Ramos (cell line): ENCODE measurements around the gene IRF3.

Source experiments
- in situ Hi-C: fragments of 300-500 bp; cut with MboI; formaldehyde crosslinking; loops from one replicate; pipeline ENCODE4 v1.14.3; 2022; ENCODE audit warnings: low sequenced_read_pairs; ENCODE audit not compliant: unreplicated experiment

The IRF3 gene

DNA sequence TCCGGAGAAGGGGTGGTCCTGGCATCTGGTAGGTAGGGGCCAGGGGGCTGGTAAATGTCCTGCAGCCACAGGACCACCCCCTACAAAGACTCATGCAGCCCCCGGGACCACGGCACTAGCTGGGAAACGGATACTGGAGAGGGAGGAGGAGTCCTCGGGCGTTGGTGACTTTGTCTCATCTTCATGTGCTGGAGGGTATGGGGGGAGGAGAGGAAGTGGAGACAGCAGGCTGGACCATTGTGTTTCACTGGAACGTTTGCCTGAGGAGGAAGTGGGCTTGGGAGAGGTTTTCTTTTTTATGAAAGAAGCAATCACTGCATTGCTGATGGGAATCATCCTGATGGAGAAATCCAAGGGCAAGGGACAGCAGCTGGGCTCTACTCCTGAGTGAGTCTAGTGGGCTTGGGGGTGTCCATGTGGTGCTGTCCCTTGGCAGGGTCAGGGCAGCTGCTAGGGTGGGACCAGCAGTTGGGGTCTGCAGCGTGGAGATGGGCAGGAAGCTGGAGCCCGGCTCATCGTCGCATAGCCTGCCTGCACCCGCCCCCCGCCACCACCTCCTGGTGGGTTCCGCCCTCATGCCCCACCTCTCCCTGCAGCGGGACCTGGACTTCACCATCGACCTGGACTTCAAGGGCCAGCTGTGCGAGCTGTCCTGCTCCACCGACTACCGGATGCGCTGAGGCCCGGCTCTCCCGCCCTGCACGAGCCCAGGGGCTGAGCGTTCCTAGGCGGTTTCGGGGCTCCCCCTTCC, 22.1 kb upstream of the IRF3 start:
- in situ Hi-C loops: no loop called here

DNA sequence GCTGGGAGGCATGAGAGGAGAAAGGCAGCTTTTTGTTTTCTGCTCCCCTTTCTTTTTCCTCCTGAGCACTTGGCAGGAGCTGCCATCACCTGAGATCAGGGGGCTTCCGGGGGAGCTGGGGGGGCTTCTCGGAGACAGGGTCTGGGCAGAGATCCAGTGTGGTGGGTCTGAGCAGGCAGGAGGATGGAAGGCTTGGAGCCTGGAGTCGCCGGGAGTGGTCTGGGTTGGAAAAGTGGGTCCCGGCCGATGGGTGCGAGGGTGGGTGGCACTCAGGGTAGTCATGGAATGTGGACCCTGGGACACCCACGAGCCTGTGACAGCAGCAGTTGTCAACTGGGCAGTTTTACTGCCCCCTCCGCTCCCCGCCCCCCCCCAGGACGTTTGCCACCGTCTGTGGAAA, 21.5 kb upstream of the IRF3 start:
- in situ Hi-C loops: no loop called here

DNA sequence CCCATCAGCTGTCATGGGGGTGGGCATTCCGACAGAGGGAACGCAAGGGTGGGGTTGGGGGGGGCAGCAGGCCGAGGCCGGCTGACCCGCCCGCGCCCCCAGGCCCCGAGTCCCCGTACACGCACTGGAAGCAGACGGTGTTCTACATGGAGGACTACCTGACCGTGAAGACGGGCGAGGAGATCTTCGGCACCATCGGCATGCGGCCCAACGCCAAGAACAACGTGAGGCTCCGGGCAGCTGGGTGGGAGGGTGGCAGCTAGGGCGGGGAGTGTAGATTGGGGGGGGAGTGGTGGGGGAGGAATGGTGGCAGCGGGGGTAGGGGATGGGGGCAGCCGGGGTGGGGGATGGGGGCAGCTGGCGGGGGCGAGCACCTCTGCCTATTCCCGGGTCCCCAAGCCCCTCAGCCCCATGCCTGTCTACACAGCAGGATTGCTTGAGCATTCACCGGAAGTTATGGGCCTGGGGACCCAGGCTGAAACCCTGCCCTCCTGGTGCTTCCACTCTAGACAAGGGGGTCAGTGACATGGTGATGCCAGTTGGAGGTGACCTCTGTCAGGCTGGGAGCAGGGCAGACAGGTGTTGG, 20.9 kb upstream of the IRF3 start:
- in situ Hi-C loops: no loop called here

DNA sequence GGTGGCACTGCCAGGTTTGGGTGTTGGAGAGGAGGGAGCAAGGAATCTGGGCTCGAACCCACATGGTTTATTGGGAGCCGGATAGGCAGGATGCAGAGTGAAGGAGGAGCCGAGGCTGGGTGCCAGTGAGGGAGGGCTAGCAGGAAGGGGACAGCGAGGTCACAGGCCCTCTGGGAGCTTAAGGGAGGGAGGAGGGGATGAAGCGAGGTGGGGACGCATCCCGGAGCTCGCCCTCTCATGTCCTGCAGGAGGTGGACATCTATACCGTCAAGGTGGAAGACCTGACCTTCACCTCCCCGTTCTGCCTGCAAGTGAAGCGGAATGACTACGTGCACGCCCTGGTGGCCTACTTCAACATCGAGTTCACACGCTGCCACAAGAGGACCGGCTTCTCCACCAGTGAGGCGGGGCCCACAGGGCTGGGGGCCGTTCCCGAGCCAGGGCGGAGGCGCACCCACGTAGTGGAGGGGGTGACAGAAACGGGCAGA, 20.2 kb upstream of the IRF3 start:
- in situ Hi-C loops: no loop called here

DNA sequence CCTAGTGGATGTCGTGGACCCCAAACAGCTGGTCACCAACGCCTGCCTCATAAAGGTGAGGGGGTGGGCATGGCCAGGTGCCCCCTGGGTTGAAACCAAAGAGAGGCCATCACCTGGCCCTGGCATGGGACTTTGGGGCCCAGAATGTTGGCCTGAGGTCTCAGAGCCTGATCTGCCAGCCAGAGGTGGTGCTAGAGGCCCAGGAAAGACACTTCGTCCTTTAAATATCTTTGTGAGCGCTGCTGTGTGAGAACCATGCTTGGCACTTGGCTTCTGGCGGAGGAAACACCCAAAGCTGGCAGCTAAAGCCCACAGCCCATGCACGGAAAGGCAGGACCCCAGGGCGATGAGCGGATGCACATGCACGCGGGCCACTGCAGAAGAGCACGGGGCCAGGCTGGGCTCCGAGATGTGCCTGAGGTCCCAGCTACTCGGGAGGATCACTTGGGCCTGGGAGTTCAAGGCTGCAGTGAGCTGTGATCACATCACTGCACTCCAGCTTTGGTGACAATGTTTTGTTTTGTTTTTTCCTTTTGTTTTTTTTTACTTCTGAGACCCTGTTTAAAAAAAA, 19.4 kb upstream of the IRF3 start:
- in situ Hi-C loops: no loop called here

DNA sequence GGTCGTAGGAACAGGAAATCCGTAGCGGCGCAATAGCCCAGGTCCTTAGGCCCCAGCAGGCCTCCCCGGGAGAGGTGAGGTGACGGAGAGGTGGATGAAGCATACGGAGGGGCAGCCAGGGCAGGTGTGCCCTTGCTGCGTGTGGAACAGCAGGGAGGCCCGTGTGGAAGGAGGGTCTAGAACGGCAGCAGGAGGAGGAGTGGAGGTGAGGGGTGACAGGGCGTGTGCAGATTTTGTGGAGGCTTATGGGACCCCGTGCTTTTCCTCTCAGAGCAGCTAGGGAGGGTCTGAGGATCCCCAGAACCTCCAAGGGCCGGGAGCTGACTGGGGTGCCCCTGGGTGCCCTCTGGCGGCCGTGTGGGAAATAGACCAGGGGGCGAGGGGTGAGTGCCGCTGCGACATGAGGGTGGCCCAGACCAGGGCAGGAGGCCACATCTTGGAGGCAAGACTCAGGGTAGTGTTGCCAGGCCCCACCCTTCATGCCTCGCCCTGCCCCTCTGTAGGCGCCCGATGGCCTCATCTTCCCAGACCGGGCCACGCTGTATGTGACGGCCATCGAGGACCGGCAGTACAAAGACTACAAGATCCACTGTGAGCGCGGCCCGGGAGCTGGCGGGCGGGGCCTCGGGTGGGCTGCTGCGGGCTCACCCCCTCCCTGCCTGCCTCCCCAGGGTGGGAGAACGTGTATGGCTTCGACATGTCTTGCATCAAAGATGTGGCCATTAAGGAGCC, 18.8 kb upstream of the IRF3 start:
- in situ Hi-C loops: no loop called here

DNA sequence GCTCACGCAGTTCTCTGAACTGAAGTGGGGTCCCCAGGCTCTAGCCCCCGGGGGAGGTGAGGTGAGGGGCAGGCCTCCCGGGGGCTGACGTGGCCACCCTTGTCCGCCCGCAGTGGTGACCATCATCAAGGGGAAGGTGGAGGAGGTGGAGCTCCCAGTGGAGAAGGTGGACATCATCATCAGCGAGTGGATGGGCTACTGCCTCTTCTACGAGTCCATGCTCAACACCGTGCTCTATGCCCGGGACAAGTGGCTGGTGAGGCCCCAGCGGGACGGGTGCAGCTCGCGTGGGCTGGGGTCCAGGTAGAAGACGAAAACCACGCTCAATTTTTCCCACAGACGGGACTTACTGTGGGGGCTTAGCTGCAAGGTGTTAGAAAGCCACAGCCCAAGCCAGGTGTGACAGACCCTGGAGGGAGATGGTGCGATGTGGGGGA, 18.2 kb upstream of the IRF3 start:
- in situ Hi-C loops: no loop called here

DNA sequence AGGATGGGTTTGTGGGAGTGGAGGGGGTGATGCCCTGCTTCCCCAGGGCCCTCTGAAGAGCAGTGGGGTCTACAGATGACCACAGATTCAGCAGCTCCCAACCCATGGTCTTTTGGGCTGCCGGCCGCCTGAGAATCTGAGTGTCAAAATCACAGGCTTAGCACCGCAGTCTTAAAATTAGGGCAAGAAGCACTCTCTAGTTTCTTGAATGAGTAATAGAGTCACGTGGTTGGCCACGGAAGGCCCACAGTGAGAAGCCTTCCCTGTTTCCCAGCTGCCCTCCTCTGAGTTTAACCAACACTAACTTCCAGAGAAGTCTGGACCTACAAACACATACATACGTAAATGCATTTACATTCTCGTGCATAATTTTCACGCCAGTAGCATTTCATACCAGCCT, 16.6 kb upstream of the IRF3 start:
- in situ Hi-C loops: no loop called here

DNA sequence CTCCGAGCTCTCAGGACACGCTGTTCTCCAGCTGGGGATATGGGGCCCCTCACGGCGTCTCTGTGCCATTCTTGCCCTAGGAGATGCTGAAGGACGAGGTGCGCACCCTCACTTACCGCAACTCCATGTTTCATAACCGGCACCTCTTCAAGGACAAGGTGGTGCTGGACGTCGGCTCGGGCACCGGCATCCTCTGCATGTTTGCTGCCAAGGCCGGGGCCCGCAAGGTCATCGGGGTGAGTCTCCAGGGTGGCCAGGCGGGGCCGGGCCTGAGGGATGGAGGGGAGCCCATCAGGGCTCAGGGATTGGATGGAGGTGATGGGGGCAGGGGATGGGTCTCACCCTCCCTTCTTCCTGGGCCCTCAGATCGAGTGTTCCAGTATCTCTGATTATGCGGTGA, 16.2 kb upstream of the IRF3 start:
- in situ Hi-C loops: no loop called here

DNA sequence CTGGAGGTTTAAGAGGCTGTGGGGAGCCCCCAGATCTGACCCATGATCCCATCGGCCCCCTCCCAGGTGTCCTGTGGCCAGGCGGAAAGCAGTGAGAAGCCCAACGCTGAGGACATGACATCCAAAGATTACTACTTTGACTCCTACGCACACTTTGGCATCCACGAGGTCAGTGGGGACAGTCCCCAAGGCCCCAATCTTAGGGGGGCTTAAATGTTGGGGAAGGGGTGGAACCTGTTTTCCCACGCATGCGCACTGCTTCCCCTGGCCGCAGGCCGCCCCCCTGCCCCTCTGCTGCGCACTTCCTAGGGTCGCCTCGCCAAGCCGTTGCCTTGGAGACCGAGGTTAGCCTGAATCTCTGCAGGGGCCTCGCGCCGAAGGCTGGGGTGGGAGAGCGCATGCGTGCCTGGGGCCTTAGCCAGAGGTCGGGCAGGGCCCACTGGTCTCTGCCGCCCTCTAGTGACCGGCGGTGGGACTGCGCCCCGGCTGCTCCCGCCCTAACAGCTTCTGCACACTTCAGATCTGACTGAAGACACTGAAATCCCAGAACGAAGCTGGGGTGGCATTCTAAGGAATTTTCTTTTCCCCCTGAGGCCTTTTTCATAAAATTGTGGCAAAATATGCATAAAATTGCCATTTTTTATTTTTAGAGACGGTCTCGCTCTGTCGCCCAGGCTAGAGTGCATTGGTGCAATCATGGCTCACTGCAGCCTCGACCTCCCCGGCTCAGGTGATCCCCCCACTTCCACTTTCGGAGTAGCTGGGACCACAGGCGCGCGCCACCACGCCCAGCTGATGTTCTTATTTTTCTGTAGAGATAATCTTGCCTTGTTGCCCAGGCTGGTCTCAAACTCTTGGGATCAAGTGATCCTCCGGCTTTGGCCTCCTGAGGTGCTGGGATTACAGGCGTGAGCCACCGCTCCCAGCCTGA, 15.0 kb upstream of the IRF3 start:
- in situ Hi-C loops: no loop called here

DNA sequence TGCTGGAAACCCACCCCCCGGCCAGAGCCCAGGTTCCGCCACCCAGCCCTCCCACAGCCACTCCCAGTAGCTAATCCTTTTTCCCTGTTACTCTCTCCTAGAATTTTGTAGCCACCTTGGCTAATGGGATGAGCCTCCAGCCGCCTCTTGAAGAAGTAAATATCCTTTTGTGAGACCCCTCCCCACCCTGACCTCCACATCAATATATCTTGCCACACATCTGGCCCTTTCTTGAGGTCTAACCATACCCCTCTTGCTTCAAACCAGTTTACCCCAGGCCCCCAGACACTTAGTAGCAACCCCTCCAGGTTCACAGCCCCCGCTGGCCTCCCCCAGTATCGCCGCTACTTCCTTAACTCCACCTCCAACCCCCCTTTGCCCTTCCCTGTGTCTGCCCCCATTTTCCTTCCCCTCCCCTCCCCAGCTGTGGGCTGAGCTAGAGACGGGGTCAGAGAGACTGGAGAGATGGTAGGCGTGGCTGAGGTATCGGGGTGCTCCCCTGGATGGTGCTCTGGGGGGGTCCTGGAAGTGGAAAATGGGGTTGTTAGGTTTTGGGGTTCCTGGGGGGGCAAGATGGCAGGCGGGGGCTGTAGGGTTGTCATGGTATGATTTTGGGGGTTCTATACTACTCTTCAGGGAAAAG, 14.2 kb upstream of the IRF3 start:
- in situ Hi-C loops: no loop called here

DNA sequence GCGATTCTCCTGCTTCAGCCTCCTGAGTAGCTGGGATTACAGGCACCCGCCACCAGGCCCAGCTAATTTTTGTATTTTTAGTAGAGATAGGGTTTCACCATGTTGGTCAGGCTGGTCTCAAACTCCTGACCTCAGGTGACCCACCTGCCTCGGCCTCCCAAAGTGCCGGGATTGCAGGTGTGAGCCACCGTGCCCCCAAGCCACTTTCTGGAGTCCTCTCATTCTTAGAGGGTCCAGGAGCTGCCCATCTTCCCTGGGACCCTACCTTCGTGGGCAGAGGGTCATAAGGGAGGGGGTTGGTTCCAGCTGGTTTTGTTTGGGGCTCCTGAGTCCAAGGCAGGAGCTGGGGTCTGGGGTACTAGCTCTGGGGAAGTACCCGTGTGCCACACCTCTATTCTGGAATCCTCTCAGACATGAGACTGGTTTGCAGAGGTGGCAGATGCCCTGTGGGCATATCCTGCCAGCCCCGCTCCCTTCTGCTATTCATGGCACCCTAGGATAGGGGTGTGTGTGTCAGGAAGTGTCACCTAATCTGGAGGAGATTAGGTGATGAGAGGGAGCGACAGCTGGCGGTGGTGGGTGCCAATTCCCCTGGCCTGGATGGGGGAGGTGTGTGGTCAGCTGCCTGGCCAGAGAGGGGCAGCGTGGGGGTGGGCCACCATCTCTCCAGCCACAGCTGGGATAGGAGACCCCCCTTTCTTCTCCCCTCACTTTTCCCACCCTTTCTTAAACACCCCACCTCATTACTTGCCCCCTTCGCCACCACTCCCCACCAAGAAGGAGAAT, 13.5 kb upstream of the IRF3 start:
- in situ Hi-C loops: no loop called here

DNA sequence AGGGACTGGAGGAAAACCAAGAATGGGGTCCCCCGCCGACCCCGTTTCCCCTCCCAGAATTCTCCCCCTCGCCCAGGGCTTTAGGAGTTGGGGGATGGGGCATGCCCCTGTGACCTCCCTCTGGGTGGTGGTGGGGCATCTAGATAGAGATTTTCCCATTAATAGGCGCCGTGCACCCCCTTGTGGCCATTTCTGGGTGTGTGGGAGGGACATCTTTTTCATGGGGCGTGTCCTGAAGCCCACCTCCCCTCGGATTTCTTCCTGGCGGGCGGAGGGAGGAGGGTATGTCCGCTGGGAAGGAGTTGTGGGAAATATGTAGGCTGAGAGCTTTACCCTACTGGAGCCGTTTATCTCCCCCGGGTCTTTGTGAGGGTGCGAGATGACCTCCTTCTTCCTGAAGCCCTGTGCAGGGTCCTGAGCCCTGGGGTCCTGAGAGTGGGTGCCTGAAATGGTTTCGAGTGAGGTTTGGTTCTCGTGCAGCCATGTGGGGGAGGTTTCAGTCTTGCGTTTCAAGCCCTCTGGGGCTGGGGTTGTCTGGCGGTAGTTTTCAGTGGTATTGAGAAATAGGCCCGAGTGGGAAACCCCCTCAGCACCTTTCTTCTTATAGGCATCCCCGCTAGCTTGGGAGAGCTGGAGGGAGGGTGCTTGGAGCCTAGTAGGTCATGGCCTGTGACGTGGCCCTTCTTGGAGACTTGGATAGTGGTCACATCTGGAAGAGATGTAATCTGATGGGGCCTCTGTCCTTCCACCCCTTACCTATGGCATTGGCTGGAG, 12.4 kb upstream of the IRF3 start:
- in situ Hi-C loops: no loop called here

DNA sequence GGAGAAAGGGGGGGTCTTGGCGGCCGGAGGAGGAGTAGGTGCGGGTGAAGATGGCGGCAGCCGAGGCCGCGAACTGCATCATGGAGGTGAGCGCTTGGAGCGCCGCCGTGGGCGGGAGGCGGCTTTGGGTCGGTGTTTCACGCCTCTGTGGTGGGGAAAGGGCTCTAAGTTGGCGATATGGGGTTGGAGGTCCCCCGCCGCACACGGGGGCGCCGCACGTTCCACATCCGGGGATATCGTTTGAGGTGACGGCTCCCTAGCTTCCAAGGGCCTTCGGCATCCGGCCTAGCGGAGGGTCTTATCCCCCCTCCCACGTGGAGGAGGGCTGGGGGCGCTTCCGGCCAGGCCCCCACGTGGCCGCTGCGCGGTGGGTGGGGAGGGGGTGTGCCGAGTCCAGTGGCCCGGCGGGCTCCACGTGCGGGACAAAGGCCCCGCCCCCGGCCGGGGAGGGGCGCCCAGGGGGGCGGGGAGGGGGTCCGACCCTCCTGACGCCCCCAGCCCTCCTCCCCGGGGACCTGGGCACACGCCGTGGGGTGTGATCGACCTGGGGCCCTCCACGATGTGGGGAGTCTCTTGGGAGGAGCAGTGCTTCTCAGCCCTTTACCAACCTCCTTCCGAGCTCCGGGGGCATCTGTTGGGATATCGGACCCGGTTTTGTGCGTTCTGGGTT, 11.7 kb upstream of the IRF3 start, which contains the start of gene PRMT1:
TSS of gene PRMT1 (plus strand) at position 41 of the 670 bp plus-strand sequence. CDS start at position 51, 10 bp downstream.
- in situ Hi-C loops: no loop called here

DNA sequence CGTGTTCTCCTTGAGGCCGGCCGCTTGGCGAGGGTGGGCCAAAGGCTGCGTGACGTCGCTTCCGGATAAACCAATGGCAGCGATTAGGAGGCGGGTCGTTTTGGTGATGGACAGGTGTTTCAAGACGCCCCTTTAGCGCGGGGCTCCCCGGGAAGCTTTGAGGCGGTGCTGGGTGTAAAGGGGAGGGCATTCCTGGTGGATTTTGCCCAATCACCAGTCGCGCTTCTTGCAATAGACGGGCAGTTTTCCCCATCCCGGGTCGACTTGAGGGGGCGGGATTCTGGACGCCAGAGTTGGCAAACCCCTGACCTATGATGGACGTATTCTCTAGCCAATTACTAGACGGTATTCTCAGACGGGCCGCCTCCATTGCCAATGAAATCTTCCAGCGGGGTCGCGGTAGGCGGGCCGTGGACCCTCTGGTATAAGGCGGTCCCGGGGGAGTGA, 11.2 kb upstream of the IRF3 start:
- in situ Hi-C loops: no loop called here

DNA sequence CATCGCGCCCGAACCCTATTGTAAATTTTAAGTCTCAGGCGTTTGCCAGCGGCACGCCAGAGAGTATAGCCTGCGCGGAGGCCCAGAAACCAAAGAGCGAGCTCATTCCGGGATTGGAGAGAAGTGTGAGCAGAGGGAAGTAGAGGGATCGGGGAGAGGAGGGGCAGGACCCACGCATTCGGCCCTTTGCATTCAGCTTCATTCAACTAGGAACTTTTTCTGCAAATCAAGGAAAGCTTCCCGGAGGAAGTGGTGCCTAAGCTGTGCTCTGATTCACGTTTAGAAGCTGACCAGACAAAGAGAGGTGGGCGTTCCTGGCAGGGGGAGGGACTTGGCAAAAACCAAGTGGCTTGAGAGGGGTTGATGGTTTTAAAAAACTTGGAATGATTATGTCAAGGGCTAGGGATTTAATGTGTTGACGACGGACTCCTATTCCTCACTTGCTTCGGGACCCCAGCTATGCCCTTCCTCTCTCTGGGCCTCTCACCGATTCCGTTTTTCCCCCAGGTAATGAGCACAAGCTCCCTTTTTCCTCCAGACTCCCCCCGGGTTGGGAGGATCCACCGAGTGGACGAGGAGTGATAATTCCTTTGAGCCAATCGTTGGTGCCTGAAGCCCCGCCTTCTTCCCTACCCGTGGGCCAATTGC, 10.6 kb upstream of the IRF3 start:
- in situ Hi-C loops: no loop called here
